Astrocyte (in vitro differentiated cells and primary cell): ENCODE data around the gene NEURL1.

Experiments
- EZH2 ChIP-seq: IDR thresholded peaks from 2 replicates; pipeline ENCODE4 v1.6.1; 2012; ENCODE audit warnings: mild to moderate bottlenecking, low read length, inconsistent platforms; ENCODE audit not compliant: insufficient read depth
- TF ChIP-seq, protein P1 (sequence below): IDR thresholded peaks from 2 replicates; pipeline ENCODE4 v1.5.1; 2011; ENCODE audit warnings: low read depth, mild to moderate bottlenecking, inconsistent platforms, low read length, moderate library complexity; ENCODE audit not compliant: insufficient read depth

DNA sequence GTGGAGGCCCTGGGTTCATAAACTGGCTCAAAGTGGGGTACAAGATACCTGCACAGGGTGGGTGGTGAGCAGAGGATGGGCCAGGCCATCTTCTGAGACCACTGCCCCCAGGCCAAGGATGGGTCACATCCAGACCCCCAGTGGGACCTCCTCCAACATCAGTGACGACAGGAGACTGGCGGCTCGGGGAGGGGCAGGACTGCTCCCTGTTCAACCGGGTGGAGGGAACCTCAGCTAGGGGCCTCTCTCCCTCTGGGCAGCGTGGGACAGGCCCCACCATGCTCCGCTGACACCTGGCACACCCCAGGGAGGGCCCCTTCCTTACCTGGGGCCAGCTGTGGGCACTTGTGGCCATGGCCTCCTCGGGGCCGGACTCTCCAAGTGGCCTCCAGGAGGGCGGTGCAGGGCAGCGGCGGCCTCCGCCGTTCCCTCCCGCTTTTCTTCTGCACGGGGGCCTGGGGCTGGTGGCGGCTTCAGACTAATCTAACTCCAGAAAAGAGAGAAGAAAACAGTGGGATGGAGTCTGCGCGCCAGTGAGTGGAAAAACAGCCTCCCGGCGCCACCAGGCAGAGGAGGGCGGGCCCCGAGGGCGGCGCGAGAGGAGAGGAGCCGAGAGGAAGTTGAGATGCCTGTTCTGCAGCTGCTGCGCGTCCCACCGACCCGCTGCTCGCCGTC lies 41.5 kb upstream of the NEURL1 start, which contains the start of gene CALHM2:
- TF ChIP-seq EZH2, result no peak
- TF ChIP-seq, protein P1, sequence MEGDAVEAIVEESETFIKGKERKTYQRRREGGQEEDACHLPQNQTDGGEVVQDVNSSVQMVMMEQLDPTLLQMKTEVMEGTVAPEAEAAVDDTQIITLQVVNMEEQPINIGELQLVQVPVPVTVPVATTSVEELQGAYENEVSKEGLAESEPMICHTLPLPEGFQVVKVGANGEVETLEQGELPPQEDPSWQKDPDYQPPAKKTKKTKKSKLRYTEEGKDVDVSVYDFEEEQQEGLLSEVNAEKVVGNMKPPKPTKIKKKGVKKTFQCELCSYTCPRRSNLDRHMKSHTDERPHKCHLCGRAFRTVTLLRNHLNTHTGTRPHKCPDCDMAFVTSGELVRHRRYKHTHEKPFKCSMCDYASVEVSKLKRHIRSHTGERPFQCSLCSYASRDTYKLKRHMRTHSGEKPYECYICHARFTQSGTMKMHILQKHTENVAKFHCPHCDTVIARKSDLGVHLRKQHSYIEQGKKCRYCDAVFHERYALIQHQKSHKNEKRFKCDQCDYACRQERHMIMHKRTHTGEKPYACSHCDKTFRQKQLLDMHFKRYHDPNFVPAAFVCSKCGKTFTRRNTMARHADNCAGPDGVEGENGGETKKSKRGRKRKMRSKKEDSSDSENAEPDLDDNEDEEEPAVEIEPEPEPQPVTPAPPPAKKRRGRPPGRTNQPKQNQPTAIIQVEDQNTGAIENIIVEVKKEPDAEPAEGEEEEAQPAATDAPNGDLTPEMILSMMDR, result no peak
